CD4-positive, alpha-beta T cell (primary cell): Measurements from ENCODE around the gene MAP4K3. TPM values are rescaled to one million over a fixed set of nuclear protein-coding genes. Genes with fewer than 3 reads are reported as not detected.

Experiments used
- ATAC-seq: fragments of 200-7000 bp; cut with Tn5 transposase; one replicate; pipeline ENCODE4 v1.10.0; 2022; ENCODE audit warnings: mild to moderate bottlenecking; ENCODE audit not compliant: poor library complexity
- CTCF ChIA-PET: fragments of 350-600 bp; sonication (Branson Sonifier 250); formaldehyde crosslinking; loops from one replicate; lab custom pipeline; 2021; ENCODE audit warnings: antibody characterized with exemption, inconsistent platforms; lab: Charles Lee
- POLR2A ChIA-PET: fragments of 350-600 bp; sonication (Branson Sonifier 250); formaldehyde crosslinking; loops from one replicate; lab custom pipeline; 2021; ENCODE audit warnings: antibody characterized with exemption, inconsistent platforms; lab: Charles Lee
- DNase-seq, 14 experiments: peaks; one replicate each; pipeline ENCODE4 v3.0.0-alpha.2; 2013 to 2020; ENCODE audit warnings: mixed read lengths in 2 of 14
- H3K27ac ChIP-seq, 2 donors: one replicate each; pipeline versions ENCODE4 v1.5.1 to v1.7.0; 2013; ENCODE audit warnings: low read length in 2 of 2, low read depth in 1 of 2, mild to moderate bottlenecking in 1 of 2
- H3K27me3 ChIP-seq, 2 experiments: 1 replicate in 1 of 2; 2 replicates in 1 of 2; pipeline versions ENCODE4 v1.6.1 to v1.7.0; 2013; ENCODE audit warnings: low read length in 2 of 2, control low read depth in 1 of 2, mild to moderate bottlenecking in 1 of 2, moderate library complexity in 1 of 2; ENCODE audit not compliant: insufficient read depth in 2 of 2, control insufficient read depth in 1 of 2
- H3K36me3 ChIP-seq: one replicate; pipeline ENCODE4 v1.6.1; 2013; ENCODE audit warnings: low read length, control low read depth; ENCODE audit not compliant: insufficient read depth
- H3K4me1 ChIP-seq: one replicate; pipeline ENCODE4 v1.6.1; 2013; ENCODE audit warnings: low read length, control low read depth; ENCODE audit not compliant: insufficient read depth
- H3K4me3 ChIP-seq: one replicate; pipeline ENCODE4 v1.5.1; 2013; ENCODE audit warnings: mild to moderate bottlenecking, low read length, moderate library complexity
- H3K9me3 ChIP-seq, 2 experiments: 1 replicate in 1 of 2; 2 replicates in 1 of 2; pipeline versions ENCODE4 v1.6.1 to v1.7.0; 2013; ENCODE audit warnings: low read length in 2 of 2, mild to moderate bottlenecking in 2 of 2, control low read depth in 1 of 2, moderate library complexity in 1 of 2; ENCODE audit not compliant: control insufficient read depth in 1 of 2, insufficient read depth in 1 of 2
- H3K27ac Mint-ChIP-seq: one replicate; pipeline ENCODE4 v1.8.0; 2020; ENCODE audit warnings: mixed read lengths
- H3K27me3 Mint-ChIP-seq: one replicate; pipeline ENCODE4 v1.8.0; 2021; ENCODE audit warnings: mixed read lengths
- H3K36me3 Mint-ChIP-seq: one replicate; pipeline ENCODE4 v1.8.0; 2021; ENCODE audit warnings: low read depth, mixed read lengths
- H3K4me1 Mint-ChIP-seq: one replicate; pipeline ENCODE4 v1.8.0; 2021; ENCODE audit warnings: low read depth, mixed read lengths
- H3K4me3 Mint-ChIP-seq: one replicate; pipeline ENCODE4 v1.8.0; 2020; ENCODE audit warnings: mild to moderate bottlenecking, mixed read lengths
- H3K9me3 Mint-ChIP-seq: one replicate; pipeline ENCODE4 v1.8.0; 2020; ENCODE audit warnings: mixed read lengths
- CTCF ChIP-seq: fragments of 200-600 bp; IDR thresholded peaks from one replicate; pipeline ENCODE4 v1.8.0; 2022; ENCODE audit warnings: antibody characterized with exemption, mild to moderate bottlenecking
- intact Hi-C, 2 experiments: fragments of 100-400 bp; cut with DNase I in 1 of 2; cut with micrococcal nuclease in 1 of 2; formaldehyde crosslinking; loops; one replicate each; pipeline versions ENCODE4 v1.15.1 to v1.9.0; 2023 to 2025; cut with DNase I, micrococcal nuclease
- total RNA-seq, 174 experiments: library from RNA in 2 of 174; stranded (reverse) in 2 of 174; gene quantifications; one replicate each; pipeline ENCODE4 v1.2.3 and lab custom pipeline; 2021 to 2026

The MAP4K3 gene
- total RNA-seq, 2 experiments from 2014 or later, result 18.4 to 22.5 TPM

- no peak for TF ChIP-seq CTCF
- intact Hi-C loops, result no loop called here
- Mint-ChIP-seq H3K27me3 (no peaks in the 10 kb centered on the region), H3K4me3 (no peak overlapping the region), H3K27ac (peak overlapping the region; percentile 3), H3K4me1 (peaks cover 28% of the 10 kb centered on the region), H3K36me3 (peaks cover 14% of the 10 kb centered on the region), H3K9me3 (no peaks in the 10 kb centered on the region)
- Histone ChIP-seq H3K27ac (no peak overlapping the region), H3K4me1 (no peaks in the 10 kb centered on the region), H3K36me3 (no peaks in the 10 kb centered on the region), H3K4me3 (no peak overlapping the region), H3K9me3 (no peaks in the 10 kb centered on the region), H3K27me3 (no peaks in the 10 kb centered on the region)
- ChIA-PET CTCF (interaction anchor here (0.6 to 0.9 kb wide), 2 partner anchors 144 to 283 kb away, joined by 3 read pairs; no protein-coding TSS in a partner anchor), POLR2A (no interaction called here)
- no peak for DNase-seq
- ATAC-seq, result no peak
Observed at GRCh38 chr2:39380525-39381150, 56.4 kb downstream of the MAP4K3 start.

DNA sequence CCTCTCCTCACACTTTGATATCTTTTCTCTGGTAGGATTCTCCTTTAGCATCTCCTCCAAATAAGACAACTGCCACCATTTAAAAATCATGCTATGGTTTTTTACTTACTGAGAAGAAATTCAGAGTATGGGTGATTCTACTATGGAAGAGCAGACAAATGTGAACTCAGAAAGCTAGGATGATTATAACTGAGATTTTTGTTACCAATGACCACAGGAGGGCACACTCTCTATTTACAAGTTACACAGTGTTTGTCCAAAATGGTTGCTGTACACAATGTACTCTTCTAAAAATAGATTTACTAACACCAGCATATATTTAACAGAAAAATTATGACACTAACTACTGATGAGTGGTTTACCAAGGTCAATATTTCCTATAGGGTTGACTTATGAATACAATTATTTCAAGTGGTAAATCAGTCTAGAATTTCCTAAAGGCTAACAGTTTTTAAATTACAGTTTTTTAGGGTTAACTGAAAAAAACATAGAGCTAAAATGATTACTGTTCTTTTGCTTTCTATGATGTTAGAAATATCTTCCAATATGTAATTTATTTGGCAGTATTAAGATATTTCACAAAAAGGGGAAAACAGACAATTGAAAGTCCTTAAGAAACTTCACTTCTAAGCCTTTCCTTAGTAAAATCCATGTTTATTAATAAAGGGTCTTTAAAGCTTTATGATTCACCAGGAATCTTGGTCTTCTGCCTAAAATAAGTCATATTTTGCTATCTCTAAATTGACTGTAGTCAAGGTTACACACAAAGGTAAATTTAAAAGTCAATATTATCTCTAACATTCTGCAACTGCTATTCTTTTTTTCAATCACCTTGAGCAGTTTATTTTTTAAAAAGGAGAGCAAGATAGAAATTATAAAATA lies 57.2 kb downstream of the MAP4K3 start:
- no peaks in the 10 kb centered on the region for H3K9me3 Mint-ChIP-seq
- H3K4me1 Mint-ChIP-seq, result peaks cover 28% of the 10 kb centered on the region
- Histone ChIP-seq H3K27ac (no peak overlapping the region), H3K4me3 (no peak overlapping the region), H3K36me3 (no peaks in the 10 kb centered on the region), H3K4me1 (no peaks in the 10 kb centered on the region), H3K9me3 (no peaks in the 10 kb centered on the region), H3K27me3 (no peaks in the 10 kb centered on the region)
- CTCF ChIA-PET, result interaction anchor here (0.6 to 0.9 kb wide), 3 partner anchors 145 to 282 kb away, joined by 3 read pairs; no protein-coding TSS in a partner anchor
- intact Hi-C loops, result loop anchor here in 1 of 2 experiments (2.0 kb wide), 1 partner anchor 351 kb away; no protein-coding TSS in a partner anchor
- H3K4me3 Mint-ChIP-seq, result no peak overlapping the region
- no peaks in the 10 kb centered on the region for H3K27me3 Mint-ChIP-seq
- peak; percentile 50 for TF ChIP-seq CTCF
- H3K36me3 Mint-ChIP-seq, result peaks cover 21% of the 10 kb centered on the region
- H3K27ac Mint-ChIP-seq, result no peak overlapping the region
- POLR2A ChIA-PET, result no interaction called here
- peak in 3 of 14 experiments; percentile 30 to 46 (median 45) for DNase-seq
- ATAC-seq, result peak; percentile 44

DNA sequence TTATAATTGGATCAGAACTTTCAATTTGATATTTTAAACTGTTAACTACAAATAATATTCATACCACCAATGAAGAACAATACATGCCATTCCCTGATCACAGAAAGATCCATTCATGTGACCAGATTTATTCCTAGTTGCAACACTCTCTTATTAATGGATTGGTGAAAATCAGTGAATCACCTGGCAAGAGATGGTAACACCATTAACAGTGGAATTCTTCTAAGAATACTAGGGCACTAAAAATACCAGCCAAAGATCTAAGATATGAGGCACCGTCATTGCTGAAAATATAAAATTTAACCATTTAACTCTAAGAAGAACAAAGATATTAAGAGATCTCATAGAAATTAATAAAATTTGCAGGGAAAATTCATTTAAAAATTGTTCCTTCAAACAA lies 58.1 kb downstream of the MAP4K3 start:
- ChIA-PET POLR2A (no interaction called here), CTCF (interaction anchor here (0.6 kb wide), 1 partner anchor 158 kb away, joined by 3 read pairs; no protein-coding TSS in a partner anchor)
- H3K9me3 ChIP-seq, result peaks cover 0 to 2% of the 10 kb centered on the region in 2 experiments
- H3K27ac ChIP-seq, result no peak overlapping the region
- no peak for DNase-seq
- no peak for ATAC-seq
- Mint-ChIP-seq H3K27ac (no peak overlapping the region), H3K4me3 (no peak overlapping the region), H3K4me1 (peaks cover 28% of the 10 kb centered on the region), H3K9me3 (no peaks in the 10 kb centered on the region), H3K36me3 (peaks cover 25% of the 10 kb centered on the region), H3K27me3 (no peaks in the 10 kb centered on the region)
- H3K4me3 ChIP-seq, result no peak overlapping the region
- intact Hi-C loops, result loop anchor here in 1 of 2 experiments (2.0 kb wide), 1 partner anchor 352 kb away; no protein-coding TSS in a partner anchor
- TF ChIP-seq CTCF, result no peak
- no peaks in the 10 kb centered on the region for H3K27me3 ChIP-seq
- H3K36me3 ChIP-seq, result no peaks in the 10 kb centered on the region
- no peaks in the 10 kb centered on the region for H3K4me1 ChIP-seq
